H9 (cell line): ENCODE results near the gene HEPN1. TPM values are rescaled to one million over a fixed set of nuclear protein-coding genes. Genes with fewer than 3 reads are reported as not detected.

ENCODE experiments used
- DNase-seq: peaks from one replicate; pipeline ENCODE4 v3.0.0-alpha.2; 2017
- H2AFZ ChIP-seq: one replicate; pipeline ENCODE4 v1.6.1; 2013; ENCODE audit warnings: mild to moderate bottlenecking, low read length, control low read depth, moderate library complexity
- H2AK5ac ChIP-seq: 2 replicates; pipeline ENCODE4 v1.6.1; 2013; ENCODE audit warnings: low read length, control low read depth, mixed read lengths; ENCODE audit not compliant: insufficient read length
- H2BK120ac ChIP-seq: one replicate; pipeline ENCODE4 v1.6.1; 2013; ENCODE audit warnings: low read depth, mild to moderate bottlenecking, low read length, control low read depth, inconsistent platforms; ENCODE audit not compliant: poor library complexity, severe bottlenecking
- H2BK12ac ChIP-seq: 2 replicates; pipeline ENCODE4 v1.6.1; 2013; ENCODE audit warnings: low read length, control low read depth, mixed read lengths, low read depth; ENCODE audit not compliant: insufficient read length
- H2BK15ac ChIP-seq: 2 replicates; pipeline ENCODE4 v1.6.1; 2013; ENCODE audit warnings: low read depth, low read length, control low read depth
- H2BK20ac ChIP-seq: one replicate; pipeline ENCODE4 v1.6.1; 2013; ENCODE audit warnings: low read depth, mild to moderate bottlenecking, low read length, control low read depth, inconsistent platforms; ENCODE audit not compliant: poor library complexity, severe bottlenecking
- H2BK5ac ChIP-seq: 2 replicates; pipeline ENCODE4 v1.6.1; 2013; ENCODE audit warnings: low read length, control low read depth, mixed read lengths; ENCODE audit not compliant: insufficient read length
- H3K14ac ChIP-seq: 2 replicates; pipeline ENCODE4 v1.6.1; 2013; ENCODE audit warnings: low read length, control low read depth; ENCODE audit not compliant: insufficient read depth
- H3K18ac ChIP-seq: 2 replicates; pipeline ENCODE4 v1.6.1; 2013; ENCODE audit warnings: low read depth, mild to moderate bottlenecking, mixed read lengths, low read length, control low read depth; ENCODE audit not compliant: insufficient read length
- H3K23ac ChIP-seq: 2 replicates; pipeline ENCODE4 v1.6.1; 2013; ENCODE audit warnings: low read length, control low read depth, mixed read lengths, low read depth; ENCODE audit not compliant: insufficient read length
- H3K23me2 ChIP-seq: 2 replicates; pipeline ENCODE4 v1.6.1; 2013; ENCODE audit warnings: low read depth, mild to moderate bottlenecking, mixed read lengths, low read length, control low read depth; ENCODE audit not compliant: insufficient read length, poor library complexity, severe bottlenecking
- H3K27ac ChIP-seq: 2 replicates; pipeline ENCODE4 v1.5.1; 2013; ENCODE audit warnings: low read length, control low read depth, mixed read lengths, low read depth; ENCODE audit not compliant: insufficient read length
- H3K27me3 ChIP-seq: 2 replicates; pipeline ENCODE4 v1.6.1; 2013; ENCODE audit warnings: low read length, control low read depth, inconsistent platforms; ENCODE audit not compliant: insufficient read depth
- H3K4ac ChIP-seq: 2 replicates; pipeline ENCODE4 v1.6.1; 2013; ENCODE audit warnings: low read depth, mild to moderate bottlenecking, control low read depth, inconsistent platforms, low read length, moderate library complexity
- H3K4me1 ChIP-seq: 2 replicates; pipeline ENCODE4 v1.6.1; 2013; ENCODE audit warnings: low read length, control low read depth, inconsistent platforms; ENCODE audit not compliant: insufficient read depth
- H3K4me2 ChIP-seq: 2 replicates; pipeline ENCODE4 v1.6.1; 2013; ENCODE audit warnings: low read length, control low read depth, mixed read lengths; ENCODE audit not compliant: insufficient read length, insufficient read depth
- H3K56ac ChIP-seq: 2 replicates; pipeline ENCODE4 v1.6.1; 2013; ENCODE audit warnings: low read depth, mild to moderate bottlenecking, mixed read lengths, low read length, control low read depth; ENCODE audit not compliant: insufficient read length
- H3K79me1 ChIP-seq: 2 replicates; pipeline ENCODE4 v1.6.1; 2013; ENCODE audit warnings: low read depth, mild to moderate bottlenecking, moderate library complexity, low read length, control low read depth, inconsistent platforms; ENCODE audit not compliant: insufficient read depth, poor library complexity, severe bottlenecking
- H3K79me2 ChIP-seq: 2 replicates; pipeline ENCODE4 v1.6.1; 2013; ENCODE audit warnings: low read length, control low read depth, inconsistent platforms; ENCODE audit not compliant: insufficient read depth
- H3K9ac ChIP-seq: 2 replicates; pipeline ENCODE4 v1.6.1; 2013; ENCODE audit warnings: low read length, control low read depth, mixed read lengths; ENCODE audit not compliant: insufficient read length; ENCODE audit errors: extremely low read depth
- H3K9me3 ChIP-seq: one replicate; pipeline ENCODE4 v1.6.1; 2013; ENCODE audit warnings: low read depth, low read length, inconsistent platforms; ENCODE audit not compliant: control insufficient read depth
- H3T11ph ChIP-seq: one replicate; pipeline ENCODE4 v1.6.1; 2013; ENCODE audit warnings: mild to moderate bottlenecking, low read length, control low read depth, inconsistent platforms
- H4K20me1 ChIP-seq: one replicate; pipeline ENCODE4 v1.6.1; 2013; ENCODE audit not compliant: control insufficient read depth, insufficient read length, insufficient read depth
- H4K5ac ChIP-seq: 2 replicates; pipeline ENCODE4 v1.6.1; 2013; ENCODE audit warnings: low read depth, mild to moderate bottlenecking, mixed read lengths, low read length, control low read depth; ENCODE audit not compliant: insufficient read length
- H4K8ac ChIP-seq: replicated peaks from 2 replicates; pipeline ENCODE4 v1.6.1; 2013; ENCODE audit warnings: low read length, control low read depth, mixed read lengths, low read depth; ENCODE audit not compliant: insufficient read length
- H4K91ac ChIP-seq: 2 replicates; pipeline ENCODE4 v1.6.1; 2013; ENCODE audit warnings: low read depth, mild to moderate bottlenecking, moderate library complexity, mixed read lengths, low read length, control low read depth; ENCODE audit not compliant: insufficient read length
- H3K27ac Mint-ChIP-seq, 3 experiments: 2 replicates in 2 of 3; 3 replicates in 1 of 3; pipeline ENCODE4 v1.8.0; 2020 to 2021; ENCODE audit warnings: mixed read lengths in 3 of 3, mild to moderate bottlenecking in 1 of 3, moderate library complexity in 1 of 3
- H3K27me3 Mint-ChIP-seq: 2 replicates; pipeline ENCODE4 v1.8.0; 2021; ENCODE audit warnings: low read depth, mild to moderate bottlenecking, moderate library complexity, mixed read lengths
- H3K36me3 Mint-ChIP-seq, 3 experiments: 2 replicates in 2 of 3; 3 replicates in 1 of 3; pipeline ENCODE4 v1.8.0; 2020 to 2021; ENCODE audit warnings: low read depth in 3 of 3, mixed read lengths in 3 of 3; ENCODE audit not compliant: insufficient read depth in 1 of 3
- H3K4me1 Mint-ChIP-seq, 2 experiments: 2 replicates each; pipeline ENCODE4 v1.8.0; 2020; ENCODE audit warnings: mixed read lengths in 2 of 2
- H3K4me3 Mint-ChIP-seq, 2 experiments: 2 replicates in 1 of 2; 3 replicates in 1 of 2; pipeline ENCODE4 v1.8.0; 2020 to 2021; ENCODE audit warnings: mild to moderate bottlenecking in 2 of 2, mixed read lengths in 2 of 2, moderate library complexity in 1 of 2
- H3K9me3 Mint-ChIP-seq, 2 experiments: 2 replicates in 1 of 2; 3 replicates in 1 of 2; pipeline ENCODE4 v1.8.0; 2020; ENCODE audit warnings: mild to moderate bottlenecking in 2 of 2, mixed read lengths in 2 of 2, moderate library complexity in 1 of 2
- WGBS: extraction: QIAGEN DNeasy Blood & Tissue Kit; methylation state at CpG from one replicate; pipeline ENCODE4 v1.1.7; 2013; ENCODE audit warnings: missing lambda C conversion rate, low lambda C conversion rate, mixed read lengths; ENCODE audit not compliant: insufficient read length; ENCODE audit errors: extremely low coverage; 5-methylcytosine and 5-hydroxymethylcytosine counted together
- total RNA-seq: library from RNA; stranded (reverse); gene quantifications from 2 replicates; pipeline ENCODE4 v1.2.1, GENCODE V29; 2021
- TF ChIP-seq, protein P1 (sequence below): fragments of 200-600 bp; sonication (generic); conservative IDR thresholded peaks from 3 replicates; pipeline ENCODE4 v1.8.0; 2021; ENCODE audit warnings: antibody characterized with exemption, mild to moderate bottlenecking

The HEPN1 gene
- total RNA-seq, 1 experiment from 2014 or later: not detected

- Histone ChIP-seq H3K4me2 (no peak overlapping the region), H4K20me1 (no peaks in the 10 kb centered on the region), H3K14ac (no peak overlapping the region), H3K4ac (no peak overlapping the region), H3K56ac (no peak overlapping the region), H3K9ac (no peak overlapping the region), H3K4me1 (no peaks in the 10 kb centered on the region), H3K23me2 (no peaks in the 10 kb centered on the region), H2AK5ac (no peak overlapping the region), H3K79me1 (no peaks in the 10 kb centered on the region), H4K8ac (no peak overlapping the region), H3T11ph (no peak overlapping the region), H2BK12ac (no peak overlapping the region), H4K91ac (no peak overlapping the region), H4K5ac (no peak overlapping the region), H2BK120ac (no peak overlapping the region), H3K27me3 (peaks cover 17% of the 10 kb centered on the region; the same call in 1 of the 2 replicates), H3K23ac (no peak overlapping the region), H3K18ac (no peak overlapping the region), H2BK5ac (no peak overlapping the region), H3K27ac (no peak overlapping the region), H2AFZ (no peak overlapping the region), H3K79me2 (no peaks in the 10 kb centered on the region), H2BK15ac (no peak overlapping the region), H3K9me3 (no peaks in the 10 kb centered on the region), H2BK20ac (no peak overlapping the region)
- no CpG with 5 or more reads among the region's 2 CpGs for whole genome bisulfite sequencing
- TF ChIP-seq, protein P1, sequence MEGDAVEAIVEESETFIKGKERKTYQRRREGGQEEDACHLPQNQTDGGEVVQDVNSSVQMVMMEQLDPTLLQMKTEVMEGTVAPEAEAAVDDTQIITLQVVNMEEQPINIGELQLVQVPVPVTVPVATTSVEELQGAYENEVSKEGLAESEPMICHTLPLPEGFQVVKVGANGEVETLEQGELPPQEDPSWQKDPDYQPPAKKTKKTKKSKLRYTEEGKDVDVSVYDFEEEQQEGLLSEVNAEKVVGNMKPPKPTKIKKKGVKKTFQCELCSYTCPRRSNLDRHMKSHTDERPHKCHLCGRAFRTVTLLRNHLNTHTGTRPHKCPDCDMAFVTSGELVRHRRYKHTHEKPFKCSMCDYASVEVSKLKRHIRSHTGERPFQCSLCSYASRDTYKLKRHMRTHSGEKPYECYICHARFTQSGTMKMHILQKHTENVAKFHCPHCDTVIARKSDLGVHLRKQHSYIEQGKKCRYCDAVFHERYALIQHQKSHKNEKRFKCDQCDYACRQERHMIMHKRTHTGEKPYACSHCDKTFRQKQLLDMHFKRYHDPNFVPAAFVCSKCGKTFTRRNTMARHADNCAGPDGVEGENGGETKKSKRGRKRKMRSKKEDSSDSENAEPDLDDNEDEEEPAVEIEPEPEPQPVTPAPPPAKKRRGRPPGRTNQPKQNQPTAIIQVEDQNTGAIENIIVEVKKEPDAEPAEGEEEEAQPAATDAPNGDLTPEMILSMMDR: no peak
- H3K4me1 Mint-ChIP-seq: peaks cover 0 to 3% of the 10 kb centered on the region in 2 experiments; a peak in 2 of 4 replicates
- H3K27ac Mint-ChIP-seq: no peak overlapping the region
- DNase-seq: no peak
- no peaks in the 10 kb centered on the region; a peak in 1 of 7 replicates for H3K36me3 Mint-ChIP-seq
- peaks cover 0 to 9% of the 10 kb centered on the region in 2 experiments; a peak in 2 of 5 replicates for H3K9me3 Mint-ChIP-seq
- peaks cover 87% of the 10 kb centered on the region for H3K27me3 Mint-ChIP-seq
- H3K4me3 Mint-ChIP-seq: no peak overlapping the region; a peak in 1 of 5 replicates
Measured at GRCh38 chr11:124919898-124920297, 848 bp downstream of the HEPN1 start.
